VCaP (cell line): Measurements from ENCODE around the gene CST9L.
A peak's percentile ranks its signal among the peaks of the same experiment; 100 is the strongest.
"Not testable (repeated sequence)": the region's sequence is repeated elsewhere in the genome, so short reads cannot be mapped to it uniquely, and the experiment has no call there.

Experiments used
- H3K27ac ChIP-seq: fragments of 450-650 bp; 2 replicates; pipeline ENCODE4 v1.5.1; 2017
- CTCF ChIP-seq: fragments of 450-650 bp; conservative IDR thresholded peaks from 2 replicates; pipeline ENCODE4 v1.5.1; 2017; ENCODE audit warnings: mild to moderate bottlenecking, moderate library complexity

The CST9L gene

GRCh38 chr20:23585808-23586734 lies 17.8 kb upstream of the CST9L start:
- peak overlapping the region; percentile 61 for H3K27ac ChIP-seq

GRCh38 chr20:23585449-23585807 lies 17.1 kb upstream of the CST9L start:
- peak overlapping the region; percentile 61; the same call in 1 of the 2 replicates for H3K27ac ChIP-seq
- TF ChIP-seq CTCF = no peak

More at GRCh38 chr20:23585808-23586734, 17.8 kb upstream of the CST9L start:
- no peak for TF ChIP-seq CTCF

- no peak for TF ChIP-seq CTCF
- H3K27ac ChIP-seq = no peak overlapping the region
Measured at GRCh38 chr20:23584434-23585199, 16.3 kb upstream of the CST9L start.

- TF ChIP-seq CTCF = no peak
- H3K27ac ChIP-seq = no peak overlapping the region
Measured at GRCh38 chr20:23583526-23583925, 15.2 kb upstream of the CST9L start.

GRCh38 chr20:23582293-23582692 lies 14.0 kb upstream of the CST9L start:
- no peak for TF ChIP-seq CTCF
- H3K27ac ChIP-seq = no peak overlapping the region

GRCh38 chr20:23581833-23582232 lies 13.5 kb upstream of the CST9L start:
- not testable (repeated sequence) for H3K27ac ChIP-seq

- H3K27ac ChIP-seq = no peak overlapping the region
- no peak for TF ChIP-seq CTCF
Measured at GRCh38 chr20:23574977-23575376, 6.7 kb upstream of the CST9L start.
